Prostate gland (tissue), 2 donors: ENCODE data around the gene SNAPC2. TPM values are rescaled to one million over a fixed set of nuclear protein-coding genes. Genes with fewer than 3 reads are reported as not detected.
"Not testable (repeated sequence)": the region's sequence is repeated elsewhere in the genome, so short reads cannot be mapped to it uniquely, and the experiment has no call there.

Experiments used
- DNase-seq: peaks from one replicate; pipeline ENCODE4 v3.0.0-alpha.2; 2019; ENCODE audit warnings: low spot score
- H3K27ac ChIP-seq, 2 donors: fragments of 200-600 bp; sonication (generic); 2 replicates each; pipeline ENCODE4 v1.5.1; 2017 to 2019
- H3K27me3 ChIP-seq: fragments of 200-600 bp; sonication (generic); replicated peaks from 2 replicates; pipeline ENCODE4 v1.5.1; 2019; ENCODE audit not compliant: insufficient read depth
- H3K36me3 ChIP-seq, 2 donors: fragments of 200-600 bp; sonication (generic); 1 replicate in 1 of 2; 2 replicates in 1 of 2; pipeline versions ENCODE4 v1.5.1 to v1.8.1; 2017 to 2019
- H3K4me1 ChIP-seq: fragments of 200-600 bp; sonication (generic); replicated peaks from 2 replicates; pipeline ENCODE4 v1.5.1; 2019
- H3K4me3 ChIP-seq, 2 donors: fragments of 200-600 bp; sonication (generic); 2 replicates each; pipeline ENCODE4 v1.5.1; 2017 to 2019
- H3K9me3 ChIP-seq: fragments of 200-600 bp; sonication (generic); 2 replicates; pipeline ENCODE4 v1.5.1; 2017
- CTCF ChIP-seq, 4 experiments: fragments of 200-600 bp in 2 of 4; fragments of 450-650 bp in 2 of 4; sonication (generic) in 2 of 4; IDR thresholded peaks; 1 replicate in 3 of 4; 2 replicates in 1 of 4; pipeline ENCODE4 v1.5.1; 2016 to 2019; ENCODE audit warnings: antibody characterized with exemption in 4 of 4, mild to moderate bottlenecking in 2 of 4, moderate library complexity in 2 of 4
- POLR2A ChIP-seq: fragments of 450-650 bp; IDR thresholded peaks from one replicate; pipeline ENCODE4 v1.6.1; 2016; ENCODE audit warnings: antibody characterized with exemption, mild to moderate bottlenecking
- POLR2AphosphoS5 ChIP-seq: sonication (generic); formaldehyde crosslinking; IDR thresholded peaks from one replicate; pipeline ENCODE4 v1.6.1; 2017; ENCODE audit warnings: antibody characterized with exemption
- WGBS: methylation state at CpG from one replicate; pipeline ENCODE4 v1.1.5; 2018; 5-methylcytosine and 5-hydroxymethylcytosine counted together
- intact Hi-C: fragments of 100-400 bp; cut with DNase I; formaldehyde crosslinking; loops from one replicate; pipeline ENCODE4 v1.14.2; 2022
- total RNA-seq, 2 donors: library from RNA; depleted of rRNA; stranded (reverse); fragments of >200 nt; gene quantifications; one replicate each; pipeline ENCODE4 v1.1.0, GENCODE V29; 2016

Gene SNAPC2
- total RNA-seq, 2 donors from 2014 or later, result 37.4 to 95.0 TPM

- intact Hi-C loops, result no loop called here
- no peak for TF ChIP-seq POLR2A
- TF ChIP-seq CTCF (IDR thresholded peaks at IDR 0.05), result no peak
- TF ChIP-seq POLR2AphosphoS5, result no peak
- no peaks in the 10 kb centered on the region for H3K36me3 ChIP-seq
- DNase-seq, result no peak
- peak overlapping the region in 1 of 2 donors; percentile 21 for H3K27ac ChIP-seq
- H3K27me3 ChIP-seq, result no peaks in the 10 kb centered on the region
- H3K9me3 ChIP-seq, result no peaks in the 10 kb centered on the region
- WGBS, result 73% methylated on average over 8 of the region's 8 CpGs
- peak overlapping the region; percentile 32 to 49 for H3K4me3 ChIP-seq
- H3K4me1 ChIP-seq, result no peaks in the 10 kb centered on the region
Observed at GRCh38 chr19:7888826-7889217, 31.3 kb upstream of the SNAPC2 start.

- H3K4me3 ChIP-seq, H3K27ac ChIP-seq, H3K9me3 ChIP-seq, intact Hi-C loops, H3K27me3 ChIP-seq, H3K36me3 ChIP-seq, DNase-seq: not testable (repeated sequence)
- H3K4me1 ChIP-seq, result peaks cover 10% of the 10 kb centered on the region
- 82% methylated on average over 18 of the region's 18 CpGs for WGBS
Observed at GRCh38 chr19:7893362-7894101, 26.6 kb upstream of the SNAPC2 start.

GRCh38 chr19:7894612-7895309 lies 25.4 kb upstream of the SNAPC2 start:
- Histone ChIP-seq H3K4me3 (no peak overlapping the region), H3K27me3 (no peaks in the 10 kb centered on the region), H3K9me3 (no peaks in the 10 kb centered on the region), H3K36me3 (no peaks in the 10 kb centered on the region), H3K4me1 (peaks cover 10% of the 10 kb centered on the region), H3K27ac (peak overlapping the region; percentile 42 to 56)
- intact Hi-C loops, result no loop called here
- TF ChIP-seq POLR2AphosphoS5 (no peak), POLR2A (no peak), CTCF (IDR thresholded peaks at IDR 0.05) (peak in 2 of 4 experiments; percentile 20 to 21)
- peak; percentile 60 for DNase-seq
- WGBS, result 28% methylated on average over 18 of the region's 18 CpGs

GRCh38 chr19:7895565-7895964 lies 24.6 kb upstream of the SNAPC2 start:
- H3K27me3 ChIP-seq, result no peaks in the 10 kb centered on the region
- no peak overlapping the region for H3K4me3 ChIP-seq
- DNase-seq, result no peak
- TF ChIP-seq POLR2A (no peak), CTCF (IDR thresholded peaks at IDR 0.05) (no peak), POLR2AphosphoS5 (no peak)
- peak overlapping the region in 1 of 2 donors; percentile 42 for H3K27ac ChIP-seq
- WGBS, result 84% methylated on average over 13 of the region's 13 CpGs
- intact Hi-C loops, result no loop called here
- no peaks in the 10 kb centered on the region for H3K36me3 ChIP-seq
- peaks cover 10% of the 10 kb centered on the region for H3K4me1 ChIP-seq
- H3K9me3 ChIP-seq, result no peaks in the 10 kb centered on the region

GRCh38 chr19:7897292-7897691 lies 22.8 kb upstream of the SNAPC2 start:
- DNase-seq, result no peak
- H3K9me3 ChIP-seq, result no peaks in the 10 kb centered on the region
- no peaks in the 10 kb centered on the region for H3K27me3 ChIP-seq
- no peak overlapping the region for H3K27ac ChIP-seq
- H3K4me3 ChIP-seq, result no peak overlapping the region
- intact Hi-C loops, result no loop called here
- TF ChIP-seq POLR2A (no peak), POLR2AphosphoS5 (no peak), CTCF (IDR thresholded peaks at IDR 0.05) (no peak)
- peaks cover 10% of the 10 kb centered on the region for H3K4me1 ChIP-seq
- WGBS, result 87% methylated on average over 11 of the region's 11 CpGs
- no peaks in the 10 kb centered on the region for H3K36me3 ChIP-seq
